Gastrocnemius medialis (tissue), 4 donors: ENCODE data around the gene MED16. TPM values are rescaled to one million over a fixed set of nuclear protein-coding genes. Genes with fewer than 3 reads are reported as not detected.

Experiments
- ATAC-seq, 2 donors: fragments of 150-250 bp; one replicate each; pipeline ENCODE4 v1.9.1; 2016
- DNase-seq, 2 donors: peaks; one replicate each; pipeline ENCODE4 v3.0.0-alpha.2; 2019
- H3K27ac ChIP-seq, 4 donors: fragments of 200-600 bp; sonication (generic); 1 replicate in 1 of 4; 2 replicates in 3 of 4; pipeline ENCODE4 v1.5.1; 2016 to 2018; ENCODE audit warnings: mild to moderate bottlenecking in 2 of 4, moderate library complexity in 1 of 4
- H3K27me3 ChIP-seq, 3 donors: fragments of 200-600 bp; sonication (generic) in 2 of 3; 1 replicate in 1 of 3; 2 replicates in 2 of 3; pipeline versions ENCODE4 v1.5.1 to v1.6.0; 2016 to 2019; ENCODE audit warnings: mild to moderate bottlenecking in 1 of 3, moderate library complexity in 1 of 3
- H3K36me3 ChIP-seq, 2 donors: fragments of 200-600 bp; sonication (generic) in 1 of 2; one replicate each; pipeline ENCODE4 v1.5.1; 2017 to 2018
- H3K4me1 ChIP-seq, 2 donors: fragments of 200-600 bp; sonication (generic) in 1 of 2; one replicate each; pipeline ENCODE4 v1.5.1; 2016 to 2017; ENCODE audit warnings: mild to moderate bottlenecking in 2 of 2
- H3K4me3 ChIP-seq, 4 donors: fragments of 200-600 bp; sonication (generic) in 3 of 4; 1 replicate in 1 of 4; 2 replicates in 3 of 4; pipeline ENCODE4 v1.5.1; 2016 to 2019; ENCODE audit warnings: mild to moderate bottlenecking in 2 of 4
- H3K9me3 ChIP-seq, 3 donors: fragments of 200-600 bp; sonication (generic) in 2 of 3; 1 replicate in 1 of 3; 2 replicates in 2 of 3; pipeline ENCODE4 v1.5.1; 2016 to 2019
- POLR2A ChIP-seq, 2 donors: fragments of 450-650 bp; IDR thresholded peaks; one replicate each; pipeline ENCODE4 v1.6.1; 2017; ENCODE audit warnings: antibody characterized with exemption in 2 of 2, mild to moderate bottlenecking in 2 of 2, moderate library complexity in 2 of 2
- in situ Hi-C, 4 donors: fragments of 200-750 bp; cut with MboI; loops; one replicate each; pipeline versions ENCODE4 v1.15.0 to v1.8.0; 2017; ENCODE audit warnings: low sequenced_read_pairs in 4 of 4
- intact Hi-C: fragments of 100-400 bp; cut with DNase I; formaldehyde crosslinking; loops from one replicate; pipeline ENCODE4 v1.15.1; 2023; ENCODE audit warnings: low total_unique reads
- total RNA-seq, 4 donors: library from RNA; depleted of rRNA; stranded (reverse); fragments of >200 nt; gene quantifications; one replicate each; pipeline versions ENCODE4 v1.1.0 to v1.2.3, GENCODE V29; 2016
- TF ChIP-seq, protein P1 (sequence below), 5 experiments: fragments of 450-650 bp in 3 of 5; fragments of 200-600 bp in 2 of 5; sonication (generic) in 2 of 5; IDR thresholded peaks in 4 of 5; conservative IDR thresholded peaks in 1 of 5; 1 replicate in 4 of 5; 2 replicates in 1 of 5; pipeline ENCODE4 v1.5.1; 2016 to 2019; ENCODE audit warnings: antibody characterized with exemption in 5 of 5, mild to moderate bottlenecking in 3 of 5, moderate library complexity in 3 of 5

MED16 gene
- total RNA-seq, 4 donors from 2014 or later: 22.0 to 67.6 (median 54.6) TPM

DNA sequence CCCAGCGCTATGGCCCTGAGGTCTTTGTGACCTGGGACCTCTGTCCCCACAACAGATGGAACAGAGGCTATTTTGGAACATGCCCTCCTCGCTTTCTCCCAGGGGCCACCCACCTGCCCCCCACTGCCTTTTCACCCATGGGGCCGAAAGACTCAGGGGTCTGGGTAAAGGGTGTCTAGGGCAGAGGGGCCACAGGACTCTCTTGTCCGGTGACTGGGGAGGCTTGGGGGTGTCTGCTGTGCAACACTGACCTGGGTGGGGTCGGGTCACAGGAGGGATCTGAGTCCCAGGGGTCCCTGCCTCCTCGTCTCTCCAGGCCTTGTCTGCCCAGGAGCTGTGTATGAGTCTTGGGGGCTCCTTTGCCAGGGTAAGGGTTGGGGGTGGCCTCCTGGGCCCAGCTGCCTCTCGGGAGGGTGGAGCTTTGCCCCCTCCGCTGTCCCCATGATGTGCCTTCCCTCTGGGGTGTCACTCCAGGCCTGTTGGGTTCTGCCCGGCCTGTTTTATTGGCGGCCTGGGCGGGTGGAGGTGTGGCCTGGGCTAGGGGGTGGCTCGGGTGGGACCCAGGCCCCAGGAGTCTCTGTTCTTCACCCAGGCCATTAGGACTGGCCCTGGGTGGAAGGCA lies 34.9 kb upstream of the MED16 start:
- ATAC-seq (no peak), DNase-seq (no peak)

DNA sequence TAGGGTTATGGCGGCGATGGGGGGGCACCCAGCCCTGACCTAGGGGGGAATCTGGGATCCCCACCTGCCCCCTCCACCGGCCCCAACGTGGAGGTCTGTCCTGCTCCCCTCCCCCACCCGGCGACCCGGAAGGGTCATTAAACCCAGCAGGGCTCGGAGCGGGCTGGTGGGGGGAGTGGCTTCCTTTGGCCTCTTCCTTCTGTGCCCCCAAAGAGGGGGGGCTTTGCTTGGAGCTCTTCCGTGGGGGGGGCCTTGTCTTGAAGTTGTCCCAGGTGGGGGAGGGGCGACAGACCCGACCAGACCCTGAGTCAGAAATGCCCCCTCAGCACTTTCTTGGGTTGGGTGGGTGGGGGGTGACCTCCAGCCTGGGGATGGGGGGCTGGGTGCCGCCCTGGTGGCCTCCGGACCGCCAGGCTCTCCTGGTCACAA lies 34.4 kb upstream of the MED16 start:
- Histone ChIP-seq H3K27ac (peak overlapping the region; percentile 74 to 91 (median 86)), H3K27me3 (no peaks in the 10 kb centered on the region), H3K4me3 (peak overlapping the region; percentile 86 to 96 (median 93)), H3K4me1 (peaks cover 5 to 19% of the 10 kb centered on the region in 2 donors), H3K36me3 (no peaks in the 10 kb centered on the region), H3K9me3 (no peaks in the 10 kb centered on the region)
- intact Hi-C loops (loop anchor here (5.0 to 10.0 kb wide), 2 partner anchors 263 to 265 kb away; partner anchors contain the start of gene RNF126), in situ Hi-C loops (loop anchor here in 1 of 4 donors (10.0 kb wide), 1 partner anchor 153 kb away; no protein-coding TSS in a partner anchor)
- no peak for TF ChIP-seq POLR2A (IDR thresholded peaks at IDR 0.05)
- TF ChIP-seq, protein P1, sequence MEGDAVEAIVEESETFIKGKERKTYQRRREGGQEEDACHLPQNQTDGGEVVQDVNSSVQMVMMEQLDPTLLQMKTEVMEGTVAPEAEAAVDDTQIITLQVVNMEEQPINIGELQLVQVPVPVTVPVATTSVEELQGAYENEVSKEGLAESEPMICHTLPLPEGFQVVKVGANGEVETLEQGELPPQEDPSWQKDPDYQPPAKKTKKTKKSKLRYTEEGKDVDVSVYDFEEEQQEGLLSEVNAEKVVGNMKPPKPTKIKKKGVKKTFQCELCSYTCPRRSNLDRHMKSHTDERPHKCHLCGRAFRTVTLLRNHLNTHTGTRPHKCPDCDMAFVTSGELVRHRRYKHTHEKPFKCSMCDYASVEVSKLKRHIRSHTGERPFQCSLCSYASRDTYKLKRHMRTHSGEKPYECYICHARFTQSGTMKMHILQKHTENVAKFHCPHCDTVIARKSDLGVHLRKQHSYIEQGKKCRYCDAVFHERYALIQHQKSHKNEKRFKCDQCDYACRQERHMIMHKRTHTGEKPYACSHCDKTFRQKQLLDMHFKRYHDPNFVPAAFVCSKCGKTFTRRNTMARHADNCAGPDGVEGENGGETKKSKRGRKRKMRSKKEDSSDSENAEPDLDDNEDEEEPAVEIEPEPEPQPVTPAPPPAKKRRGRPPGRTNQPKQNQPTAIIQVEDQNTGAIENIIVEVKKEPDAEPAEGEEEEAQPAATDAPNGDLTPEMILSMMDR (IDR thresholded peaks at IDR 0.05 in 4 of 5, conservative IDR thresholded peaks at IDR 0.05 in 1 of 5): no peak
- ATAC-seq: no peak
- no peak for DNase-seq

More for the DNA sequence above, 34.9 kb upstream of the MED16 start:
- in situ Hi-C loops (loop anchor here in 1 of 4 donors (10.0 kb wide), 1 partner anchor 153 kb away; no protein-coding TSS in a partner anchor), intact Hi-C loops (loop anchor here (5.0 to 10.0 kb wide), 2 partner anchors 263 to 264 kb away; partner anchors contain the start of gene RNF126)
- Histone ChIP-seq H3K9me3 (no peaks in the 10 kb centered on the region), H3K4me3 (peak overlapping the region in 2 of 4 donors; percentile 86 to 92), H3K4me1 (peaks cover 5 to 23% of the 10 kb centered on the region in 2 donors), H3K27ac (peak overlapping the region; percentile 74 to 91 (median 86)), H3K27me3 (no peaks in the 10 kb centered on the region), H3K36me3 (no peaks in the 10 kb centered on the region)
- TF ChIP-seq, protein P1 (IDR thresholded peaks at IDR 0.05 in 4 of 5, conservative IDR thresholded peaks at IDR 0.05 in 1 of 5): no peak
- no peak for TF ChIP-seq POLR2A (IDR thresholded peaks at IDR 0.05)

DNA sequence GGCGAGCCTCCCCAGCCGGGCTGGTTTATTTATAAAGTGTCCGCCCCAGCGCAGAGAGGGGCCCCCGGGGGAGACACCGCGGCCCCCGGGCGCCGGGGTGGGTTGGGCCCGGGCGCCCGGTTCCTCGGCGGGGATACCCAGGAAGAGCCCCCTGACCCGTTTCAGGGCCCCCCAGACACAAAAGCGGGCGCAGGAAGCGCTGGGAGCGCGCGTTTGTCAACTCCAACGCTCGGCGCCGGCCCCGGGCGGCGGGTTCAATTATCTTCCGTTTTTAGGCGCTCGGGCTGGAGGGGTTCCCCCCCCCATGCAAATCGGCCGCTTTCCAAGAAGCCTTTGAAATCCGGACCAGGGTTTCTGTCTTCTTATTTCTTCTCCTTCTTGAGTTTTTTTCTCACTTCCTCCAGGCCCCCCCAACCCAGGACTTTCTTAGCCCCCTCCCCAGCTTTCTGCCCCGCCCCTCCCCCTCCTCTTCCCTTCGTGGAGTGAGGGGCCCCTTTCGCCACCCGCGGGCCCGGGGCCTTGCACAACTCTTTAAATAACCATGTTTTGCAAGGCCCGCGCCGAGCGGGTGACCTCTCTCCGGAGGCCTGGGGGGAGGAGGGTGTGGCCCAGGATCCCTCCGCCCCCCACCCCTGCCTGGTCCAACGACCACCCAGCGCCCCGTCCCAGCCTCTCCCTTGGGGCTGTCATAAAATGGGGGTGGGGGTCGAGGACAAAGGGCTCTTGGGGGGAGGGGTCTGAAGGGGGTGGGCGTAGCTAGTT lies 33.8 kb upstream of the MED16 start:
- Histone ChIP-seq H3K27me3 (no peaks in the 10 kb centered on the region), H3K4me1 (peaks cover 5 to 19% of the 10 kb centered on the region in 2 donors), H3K36me3 (no peaks in the 10 kb centered on the region), H3K9me3 (no peaks in the 10 kb centered on the region), H3K27ac (peak overlapping the region; percentile 74 to 91 (median 86)), H3K4me3 (peak overlapping the region; percentile 86 to 96 (median 93))
- ATAC-seq (no peak), DNase-seq (peak; percentile 44 to 65)
- intact Hi-C loops (loop anchor here (5.0 to 10.0 kb wide), 2 partner anchors 262 to 266 kb away; partner anchors contain the start of gene RNF126), in situ Hi-C loops (loop anchor here in 1 of 4 donors (10.0 kb wide), 1 partner anchor 152 kb away; no protein-coding TSS in a partner anchor)
- TF ChIP-seq, protein P1 (IDR thresholded peaks at IDR 0.05 in 4 of 5, conservative IDR thresholded peaks at IDR 0.05 in 1 of 5): no peak
- no peak for TF ChIP-seq POLR2A (IDR thresholded peaks at IDR 0.05)

DNA sequence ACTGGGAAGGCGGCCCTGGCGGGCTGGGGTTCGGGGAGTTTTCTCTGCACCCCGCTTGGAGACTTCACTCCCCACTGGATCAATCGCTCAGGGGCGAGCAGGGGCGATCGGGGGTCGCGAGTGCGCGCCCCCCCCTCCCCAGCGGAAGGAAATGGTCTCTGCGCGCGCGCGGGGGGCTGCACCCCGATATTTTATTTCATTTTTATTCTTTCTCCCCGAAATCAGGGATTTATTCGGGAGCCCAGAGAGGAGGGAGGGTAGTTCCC lies 33.3 kb upstream of the MED16 start:
- H3K27ac ChIP-seq: peak overlapping the region; percentile 74 to 91 (median 86)
- H3K9me3 ChIP-seq: no peaks in the 10 kb centered on the region
- no peak for ATAC-seq
- H3K4me3 ChIP-seq: peak overlapping the region; percentile 86 to 96 (median 93)
- intact Hi-C loops: loop anchor here (5.0 to 10.0 kb wide), 2 partner anchors 261 to 266 kb away; partner anchors contain the start of gene RNF126
- DNase-seq: no peak
- no peaks in the 10 kb centered on the region for H3K36me3 ChIP-seq
- in situ Hi-C loops: loop anchor here in 1 of 4 donors (10.0 kb wide), 1 partner anchor 151 kb away; no protein-coding TSS in a partner anchor
- H3K4me1 ChIP-seq: peaks cover 5 to 19% of the 10 kb centered on the region in 2 donors
- TF ChIP-seq, protein P1 (IDR thresholded peaks at IDR 0.05 in 4 of 5, conservative IDR thresholded peaks at IDR 0.05 in 1 of 5): no peak
- TF ChIP-seq POLR2A (IDR thresholded peaks at IDR 0.05): no peak
- peaks cover 3% of the 10 kb centered on the region in 3 donors for H3K27me3 ChIP-seq
